ENCODE measurements around the gene ANO6.

- TF ChIP-seq CTCF (IDR thresholded peaks at IDR 0.05; ENCODE audit: low read length) (no peak), EZH2phosphoT487 (IDR thresholded peaks at IDR 0.05; ENCODE audit: low read length) (no peak), EZH2 (optimal IDR thresholded peaks at IDR 0.05; ENCODE audit: low read depth, low read length) (no peak)
Measured at GRCh38 chr12:45223868-45224267, 8.0 kb downstream of the ANO6 start.
